Gastrocnemius medialis (tissue), 4 donors: ENCODE measurements around the gene SAYSD1.

ENCODE experiments used
- CTCF ChIP-seq, 5 experiments: fragments of 450-650 bp in 3 of 5; fragments of 200-600 bp in 2 of 5; sonication (generic) in 2 of 5; IDR thresholded peaks in 4 of 5; conservative IDR thresholded peaks in 1 of 5; 1 replicate in 4 of 5; 2 replicates in 1 of 5; pipeline ENCODE4 v1.5.1; 2016 to 2019; ENCODE audit warnings: antibody characterized with exemption in 5 of 5, mild to moderate bottlenecking in 3 of 5, moderate library complexity in 3 of 5
- POLR2A ChIP-seq, 2 donors: fragments of 450-650 bp; IDR thresholded peaks; one replicate each; pipeline ENCODE4 v1.6.1; 2017; ENCODE audit warnings: antibody characterized with exemption in 2 of 2, mild to moderate bottlenecking in 2 of 2, moderate library complexity in 2 of 2

- TF ChIP-seq CTCF (IDR thresholded peaks at IDR 0.05 in 4 of 5, conservative IDR thresholded peaks at IDR 0.05 in 1 of 5) (no peak), POLR2A (IDR thresholded peaks at IDR 0.05) (no peak)
Observed at GRCh38 chr6:39093149-39093708, 21.8 kb downstream of the SAYSD1 start.
